ENCODE data around the gene TEKTIP1.

Gene TEKTIP1

DNA sequence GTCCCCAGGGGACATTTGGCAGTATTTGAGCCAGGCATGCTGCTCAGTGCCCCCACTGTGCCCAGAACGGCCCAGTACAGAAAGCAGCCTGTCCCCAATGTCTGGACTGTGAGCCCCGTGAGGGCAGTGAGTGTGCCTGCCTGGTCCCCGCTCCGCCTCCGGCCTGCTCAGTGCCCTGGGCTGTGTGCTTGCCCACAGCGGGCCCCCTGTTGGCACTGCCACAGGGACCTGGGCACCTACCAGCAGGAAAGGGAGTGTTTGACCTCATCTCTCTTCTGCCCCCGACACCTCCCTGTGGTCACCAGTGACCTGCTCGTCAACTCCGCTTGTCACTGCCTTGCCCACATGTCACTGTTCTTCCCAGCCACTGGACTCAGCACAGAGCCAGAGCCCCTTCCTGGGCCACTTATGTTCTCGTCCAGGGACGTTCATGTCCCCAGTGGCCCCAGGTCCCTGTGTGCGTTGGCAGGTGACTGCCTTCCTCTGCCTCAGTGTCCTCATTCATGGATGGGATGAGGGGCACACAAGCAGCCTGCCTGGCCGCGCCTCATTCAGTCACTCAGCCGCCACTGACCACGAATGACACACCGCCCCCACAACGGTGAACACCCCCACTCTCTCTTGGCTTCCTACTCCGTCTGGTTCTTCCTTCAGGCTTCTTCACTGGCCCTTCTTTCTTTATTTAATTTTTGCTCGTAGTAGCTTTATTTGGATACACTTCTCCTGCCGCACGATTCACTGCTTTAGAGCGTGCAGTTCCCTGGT is 30.0 kb upstream of the TEKTIP1 start:
- Histone ChIP-seq H3K9me3 (ENCODE audit: control insufficient read depth, low read length) (no peaks in the 10 kb centered on the region), H3K36me3 (ENCODE audit: control insufficient read depth, insufficient read depth, low read length) (peaks cover 45% of the 10 kb centered on the region), H3K4me1 (ENCODE audit: control insufficient read depth, insufficient read depth, low read length, poor library complexity, severe bottlenecking) (peaks cover 32% of the 10 kb centered on the region), H3K27ac (ENCODE audit: low read depth, low read length, severe bottlenecking) (peak overlapping the region; percentile 36), H3K4me3 (ENCODE audit: extremely low read depth, insufficient read depth, low read length, poor library complexity, severe bottlenecking) (no peak overlapping the region)
- 97 to 98% methylated on average over 23 of the region's 23 CpGs for WGBS, 2 experiments (ENCODE audit: insufficient coverage in 2 of 2)

DNA sequence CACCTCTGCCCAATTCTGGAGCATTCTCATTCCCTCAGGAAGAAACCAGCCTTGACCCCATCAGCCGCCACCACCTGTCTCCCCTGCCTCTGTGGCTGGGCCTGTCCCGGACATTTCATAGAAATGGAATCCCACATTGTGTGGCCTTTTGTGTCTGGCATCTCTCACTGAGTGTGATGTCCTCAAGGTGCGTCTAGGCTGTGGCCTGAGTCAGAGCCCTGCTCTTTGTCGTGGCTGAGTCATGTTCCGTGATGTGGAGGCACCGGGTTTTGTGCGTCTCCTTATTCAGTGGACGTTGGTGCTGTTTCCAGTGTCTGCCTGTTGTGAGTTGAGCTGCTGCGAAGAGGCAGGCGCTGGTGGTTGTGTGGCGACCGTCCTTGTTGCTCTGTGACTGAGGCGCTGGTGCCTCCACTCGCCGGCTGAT is 29.4 kb upstream of the TEKTIP1 start:
- H3K27ac ChIP-seq (ENCODE audit: low read depth, low read length, severe bottlenecking) = peak overlapping the region; percentile 36
- no peak overlapping the region for H3K4me3 ChIP-seq (ENCODE audit: extremely low read depth, insufficient read depth, low read length, poor library complexity, severe bottlenecking)
- H3K4me1 ChIP-seq (ENCODE audit: control insufficient read depth, insufficient read depth, low read length, poor library complexity, severe bottlenecking) = peaks cover 30% of the 10 kb centered on the region
- WGBS, 2 experiments (ENCODE audit: insufficient coverage in 2 of 2) = 96 to 99% methylated on average over 14 to 15 of the region's 15 CpGs
- peaks cover 45% of the 10 kb centered on the region for H3K36me3 ChIP-seq (ENCODE audit: control insufficient read depth, insufficient read depth, low read length)
- no peaks in the 10 kb centered on the region for H3K9me3 ChIP-seq (ENCODE audit: control insufficient read depth, low read length)

GRCh38 chr19:3510727-3511126 is 28.2 kb upstream of the TEKTIP1 start:
- WGBS, 2 experiments (ENCODE audit: insufficient coverage in 2 of 2) = 95 to 97% methylated on average over 21 to 22 of the region's 22 CpGs
- Histone ChIP-seq H3K36me3 (ENCODE audit: control insufficient read depth, insufficient read depth, low read length) (peaks cover 48% of the 10 kb centered on the region), H3K4me3 (ENCODE audit: extremely low read depth, insufficient read depth, low read length, poor library complexity, severe bottlenecking) (no peak overlapping the region), H3K27ac (ENCODE audit: low read depth, low read length, severe bottlenecking) (no peak overlapping the region), H3K9me3 (ENCODE audit: control insufficient read depth, low read length) (no peaks in the 10 kb centered on the region), H3K4me1 (ENCODE audit: control insufficient read depth, insufficient read depth, low read length, poor library complexity, severe bottlenecking) (peaks cover 25% of the 10 kb centered on the region)

DNA sequence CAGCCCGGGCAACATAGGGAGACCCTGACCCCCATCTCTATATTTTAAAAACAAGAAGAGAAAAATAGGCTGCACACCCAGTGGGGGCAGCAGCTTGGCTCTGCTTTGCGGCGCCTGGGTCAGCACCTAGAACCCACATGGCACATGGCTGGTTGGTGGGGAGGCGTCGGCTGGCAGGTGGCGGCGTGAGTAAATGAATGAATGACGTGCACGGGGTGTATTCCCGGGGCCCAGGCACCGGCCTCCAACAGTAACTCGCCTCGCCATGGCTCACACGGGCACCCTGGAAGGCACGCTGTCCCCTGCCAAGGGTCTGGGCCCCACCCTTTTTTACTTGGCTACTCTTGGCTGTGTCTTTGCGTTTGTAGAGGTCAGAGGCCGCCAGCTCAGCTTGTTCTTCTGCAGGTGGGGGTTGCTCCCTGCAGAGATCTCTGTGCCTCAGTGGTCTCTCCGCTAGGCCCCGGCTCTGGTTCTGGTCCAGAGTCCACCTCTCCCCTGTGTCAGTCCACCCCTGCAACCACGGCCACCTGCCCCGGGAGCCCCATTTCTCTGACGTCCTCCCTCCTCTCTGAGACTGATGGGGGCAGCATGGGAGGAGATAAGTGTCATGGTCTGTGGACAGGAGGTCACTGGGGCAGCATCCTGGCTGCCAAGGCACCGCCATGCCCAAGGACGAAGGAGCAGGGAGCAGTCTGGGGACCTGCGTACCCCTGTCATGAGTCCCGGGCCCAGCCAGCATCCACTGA is 27.3 kb upstream of the TEKTIP1 start:
- WGBS, 2 experiments (ENCODE audit: insufficient coverage in 2 of 2) = 96 to 97% methylated on average over 22 to 26 of the region's 26 CpGs
- Histone ChIP-seq H3K27ac (ENCODE audit: low read depth, low read length, severe bottlenecking) (no peak overlapping the region), H3K9me3 (ENCODE audit: control insufficient read depth, low read length) (no peaks in the 10 kb centered on the region), H3K4me3 (ENCODE audit: extremely low read depth, insufficient read depth, low read length, poor library complexity, severe bottlenecking) (no peak overlapping the region), H3K36me3 (ENCODE audit: control insufficient read depth, insufficient read depth, low read length) (peaks cover 50% of the 10 kb centered on the region), H3K4me1 (ENCODE audit: control insufficient read depth, insufficient read depth, low read length, poor library complexity, severe bottlenecking) (peaks cover 24% of the 10 kb centered on the region)

GRCh38 chr19:3512562-3513228 is 26.3 kb upstream of the TEKTIP1 start:
- Histone ChIP-seq H3K9me3 (ENCODE audit: control insufficient read depth, low read length) (no peaks in the 10 kb centered on the region), H3K36me3 (ENCODE audit: control insufficient read depth, insufficient read depth, low read length) (peaks cover 54% of the 10 kb centered on the region), H3K27ac (ENCODE audit: low read depth, low read length, severe bottlenecking) (no peak overlapping the region), H3K4me3 (ENCODE audit: extremely low read depth, insufficient read depth, low read length, poor library complexity, severe bottlenecking) (no peak overlapping the region), H3K4me1 (ENCODE audit: control insufficient read depth, insufficient read depth, low read length, poor library complexity, severe bottlenecking) (peaks cover 21% of the 10 kb centered on the region)
- WGBS, 2 experiments (ENCODE audit: insufficient coverage in 2 of 2) = 92 to 98% methylated on average over 12 to 14 of the region's 17 CpGs

DNA sequence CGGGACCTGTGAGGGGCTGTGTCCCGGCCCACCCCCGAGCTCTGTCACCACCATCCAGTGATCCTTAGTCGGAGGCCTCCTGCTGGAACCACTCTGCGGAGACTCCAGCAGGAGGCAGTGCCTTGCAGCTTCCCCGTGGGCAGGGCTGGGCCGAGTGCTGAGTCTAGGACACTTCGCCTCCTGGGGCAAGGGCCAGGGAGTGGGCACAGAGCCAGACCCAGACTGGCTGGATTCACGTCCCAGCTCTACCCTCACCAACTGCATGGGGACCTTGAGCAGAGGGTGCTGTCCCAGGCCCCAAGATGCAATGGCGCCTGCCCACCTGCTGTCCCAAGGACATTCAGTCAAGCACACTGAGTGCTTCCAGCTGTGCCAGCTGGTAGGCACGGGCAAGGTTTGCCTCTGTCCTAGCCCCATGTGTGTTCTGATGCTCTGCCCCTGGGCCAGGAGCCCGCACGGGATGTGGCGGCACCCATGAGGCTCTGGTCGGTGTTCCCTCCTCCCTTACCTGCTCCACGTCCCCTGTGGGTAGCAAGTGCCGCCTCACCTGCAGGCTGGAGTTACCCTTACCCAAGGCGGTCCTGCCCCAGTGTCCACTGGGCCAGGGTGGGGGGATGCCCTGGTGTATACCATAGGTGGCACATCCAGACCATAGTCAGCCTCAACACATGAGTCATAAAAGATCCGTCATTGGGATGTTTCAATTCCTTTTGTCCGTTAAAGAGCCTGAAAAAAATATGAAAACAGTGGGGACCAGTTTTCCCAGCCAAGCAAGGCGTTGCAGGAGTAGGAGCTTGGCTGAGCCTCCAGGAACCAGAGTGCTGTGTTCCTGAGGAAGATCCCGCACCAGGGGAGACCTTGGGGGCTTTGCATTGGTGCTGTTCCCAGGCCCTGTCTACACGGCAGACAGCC is 25.5 kb upstream of the TEKTIP1 start:
- WGBS, 2 experiments (ENCODE audit: insufficient coverage in 2 of 2) = 93 to 97% methylated on average over 18 to 20 of the region's 23 CpGs
- H3K4me1 ChIP-seq (ENCODE audit: control insufficient read depth, insufficient read depth, low read length, poor library complexity, severe bottlenecking) = peaks cover 18% of the 10 kb centered on the region
- H3K27ac ChIP-seq (ENCODE audit: low read depth, low read length, severe bottlenecking) = no peak overlapping the region
- no peaks in the 10 kb centered on the region for H3K9me3 ChIP-seq (ENCODE audit: control insufficient read depth, low read length)
- no peak overlapping the region for H3K4me3 ChIP-seq (ENCODE audit: extremely low read depth, insufficient read depth, low read length, poor library complexity, severe bottlenecking)
- peaks cover 55% of the 10 kb centered on the region for H3K36me3 ChIP-seq (ENCODE audit: control insufficient read depth, insufficient read depth, low read length)

GRCh38 chr19:3514930-3515329 is 24.0 kb upstream of the TEKTIP1 start:
- H3K36me3 ChIP-seq (ENCODE audit: control insufficient read depth, insufficient read depth, low read length) = peaks cover 55% of the 10 kb centered on the region
- H3K4me3 ChIP-seq (ENCODE audit: extremely low read depth, insufficient read depth, low read length, poor library complexity, severe bottlenecking) = no peak overlapping the region
- H3K4me1 ChIP-seq (ENCODE audit: control insufficient read depth, insufficient read depth, low read length, poor library complexity, severe bottlenecking) = peaks cover 5% of the 10 kb centered on the region
- peak overlapping the region; percentile 5 for H3K27ac ChIP-seq (ENCODE audit: low read depth, low read length, severe bottlenecking)
- WGBS, 2 experiments (ENCODE audit: insufficient coverage in 2 of 2) = 90 to 92% methylated on average over 12 of the region's 12 CpGs
- H3K9me3 ChIP-seq (ENCODE audit: control insufficient read depth, low read length) = no peaks in the 10 kb centered on the region

- WGBS, 2 experiments (ENCODE audit: insufficient coverage in 2 of 2) = 93 to 97% methylated on average over 7 to 15 of the region's 15 CpGs
- peaks cover 55% of the 10 kb centered on the region for H3K36me3 ChIP-seq (ENCODE audit: control insufficient read depth, insufficient read depth, low read length)
Observed at GRCh38 chr19:3515891-3516422, 23.0 kb upstream of the TEKTIP1 start.

DNA sequence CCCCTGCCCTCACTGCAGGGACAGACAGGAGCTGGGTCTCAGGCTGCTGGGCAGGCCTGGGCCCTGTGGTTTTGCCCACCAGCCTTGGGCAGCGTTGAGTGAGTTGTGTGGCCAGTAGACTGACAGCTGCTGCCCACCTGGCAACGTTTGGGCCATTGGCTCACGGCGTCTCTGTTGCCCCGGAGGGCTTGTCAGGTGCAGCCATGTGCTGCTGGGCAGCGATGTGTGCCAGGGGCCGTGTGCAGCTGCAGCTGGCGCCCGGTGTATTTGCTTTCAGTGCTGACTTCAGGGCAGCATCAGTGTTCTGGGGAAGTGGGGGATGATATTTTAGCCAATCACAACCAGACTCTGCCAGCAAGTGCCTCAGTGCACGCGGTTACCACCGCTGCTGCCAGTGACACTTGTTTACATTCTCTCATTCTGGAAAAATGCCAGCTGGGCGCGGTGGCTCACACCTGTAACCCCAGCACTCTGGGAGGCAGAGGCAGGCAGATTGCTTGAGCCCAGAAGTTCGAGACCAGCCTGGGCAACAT is 22.2 kb upstream of the TEKTIP1 start:
- Histone ChIP-seq H3K4me3 (ENCODE audit: extremely low read depth, insufficient read depth, low read length, poor library complexity, severe bottlenecking) (no peak overlapping the region), H3K36me3 (ENCODE audit: control insufficient read depth, insufficient read depth, low read length) (peaks cover 53% of the 10 kb centered on the region), H3K27ac (ENCODE audit: low read depth, low read length, severe bottlenecking) (no peak overlapping the region), H3K4me1 (ENCODE audit: control insufficient read depth, insufficient read depth, low read length, poor library complexity, severe bottlenecking) (peaks cover 5% of the 10 kb centered on the region), H3K9me3 (ENCODE audit: control insufficient read depth, low read length) (no peaks in the 10 kb centered on the region)
- 92 to 96% methylated on average over 10 to 15 of the region's 15 CpGs for WGBS, 2 experiments (ENCODE audit: insufficient coverage in 2 of 2)

More at GRCh38 chr19:3515891-3516422, 23.0 kb upstream of the TEKTIP1 start:
- Histone ChIP-seq H3K27ac (ENCODE audit: low read depth, low read length, severe bottlenecking) (no peak overlapping the region), H3K9me3 (ENCODE audit: control insufficient read depth, low read length) (no peaks in the 10 kb centered on the region), H3K4me1 (ENCODE audit: control insufficient read depth, insufficient read depth, low read length, poor library complexity, severe bottlenecking) (peaks cover 5% of the 10 kb centered on the region), H3K4me3 (ENCODE audit: extremely low read depth, insufficient read depth, low read length, poor library complexity, severe bottlenecking) (no peak overlapping the region)
